Measurements from ENCODE around the gene NR1H2. TPM values are rescaled to one million over a fixed set of nuclear protein-coding genes. Genes with fewer than 3 reads are reported as not detected.

NR1H2 gene
- total and polyA plus RNA-seq, 7 donors = 74.9 to 153 (median 135) TPM

GRCh38 chr19:50420808-50421207, 44.6 kb downstream of the NR1H2 start:
- intact Hi-C loops (cut with DNase I) = no loop called here
- WGBS, 3 donors = 64 to 81% (median 65%) methylated on average over 3 of the region's 3 CpGs
- H3K4me1 ChIP-seq = peaks cover 7% of the 10 kb centered on the region
- no peak overlapping the region for H3K27ac ChIP-seq
- no peaks in the 10 kb centered on the region for H3K36me3 ChIP-seq (ENCODE audit: insufficient read depth in 1 of 2, low read depth in 1 of 2)
- DNase-seq (no peak), ATAC-seq (no peak)
- no peak overlapping the region for H3K4me3 ChIP-seq
- H3K9me3 ChIP-seq = no peaks in the 10 kb centered on the region
- peaks cover 0 to 24% (median 9%) of the 10 kb centered on the region in 3 donors for H3K27me3 ChIP-seq (ENCODE audit: insufficient read depth in 3 of 3, low read length in 2 of 3)
- TF ChIP-seq CTCF (IDR thresholded peaks at IDR 0.05) = no peak

- no peaks in the 10 kb centered on the region for H3K9me3 ChIP-seq
- intact Hi-C loops (cut with DNase I) = no loop called here
- H3K4me1 ChIP-seq = peaks cover 7% of the 10 kb centered on the region
- DNase-seq = peak in 1 of 2 donors; percentile 31
- peaks cover 0 to 24% (median 9%) of the 10 kb centered on the region in 3 donors for H3K27me3 ChIP-seq (ENCODE audit: insufficient read depth in 3 of 3, low read length in 2 of 3)
- TF ChIP-seq CTCF (IDR thresholded peaks at IDR 0.05) = no peak
- ATAC-seq = no peak
- H3K27ac ChIP-seq = no peak overlapping the region
- WGBS, 3 donors = 78 to 83% (median 79%) methylated on average over 18 of the region's 18 CpGs
- H3K4me3 ChIP-seq = no peak overlapping the region
- no peaks in the 10 kb centered on the region for H3K36me3 ChIP-seq (ENCODE audit: insufficient read depth in 1 of 2, low read depth in 1 of 2)
Observed at GRCh38 chr19:50422397-50423278, 46.4 kb downstream of the NR1H2 start.

GRCh38 chr19:50423279-50424113, 47.2 kb downstream of the NR1H2 start:
- Histone ChIP-seq H3K27ac (no peak overlapping the region), H3K4me3 (no peak overlapping the region), H3K36me3 (ENCODE audit: insufficient read depth in 1 of 2, low read depth in 1 of 2) (no peaks in the 10 kb centered on the region), H3K27me3 (ENCODE audit: insufficient read depth in 3 of 3, low read length in 2 of 3) (peaks cover 0 to 24% (median 9%) of the 10 kb centered on the region in 3 donors), H3K4me1 (peaks cover 9% of the 10 kb centered on the region), H3K9me3 (no peaks in the 10 kb centered on the region)
- ATAC-seq (no peak), DNase-seq (peak in 1 of 2 donors; percentile 36)
- WGBS, 3 donors = 80 to 82% (median 81%) methylated on average over 22 of the region's 22 CpGs
- TF ChIP-seq CTCF (IDR thresholded peaks at IDR 0.05) = no peak
- intact Hi-C loops (cut with DNase I) = no loop called here

GRCh38 chr19:50425581-50425980, 49.3 kb downstream of the NR1H2 start:
- Histone ChIP-seq H3K9me3 (no peaks in the 10 kb centered on the region), H3K27ac (no peak overlapping the region), H3K27me3 (ENCODE audit: insufficient read depth in 3 of 3, low read length in 2 of 3) (peaks cover 0 to 13% (median 5%) of the 10 kb centered on the region in 3 donors), H3K4me1 (peaks cover 6% of the 10 kb centered on the region), H3K4me3 (no peak overlapping the region), H3K36me3 (ENCODE audit: insufficient read depth in 1 of 2, low read depth in 1 of 2) (no peaks in the 10 kb centered on the region)
- TF ChIP-seq CTCF (IDR thresholded peaks at IDR 0.05) = no peak
- 61 to 84% (median 63%) methylated on average over 7 of the region's 7 CpGs for WGBS, 3 donors
- DNase-seq (peak in 1 of 2 donors; percentile 26), ATAC-seq (no peak)
- intact Hi-C loops (cut with DNase I) = loop anchor here in 1 of 2 donors (5.0 kb wide), 1 partner anchor 38 kb away; no protein-coding TSS in a partner anchor

All from psoas muscle (tissue), 8 donors.